Ureter (tissue), 1 donor: ENCODE measurements around the gene MAP3K9. TPM values are rescaled to one million over a fixed set of nuclear protein-coding genes. Genes with fewer than 3 reads are reported as not detected.

ENCODE experiments used
- DNase-seq: peaks from one replicate; pipeline ENCODE4 v3.0.0-alpha.2; 2020; ENCODE audit warnings: low spot score
- total RNA-seq: library from RNA; stranded (reverse); gene quantifications from one replicate; pipeline ENCODE4 v1.2.4, GENCODE V29; 2023
- donor health status: DM: yes; HTN: yes; CAD: no.

The MAP3K9 gene
- total RNA-seq, 1 donor from 2014 or later, result 14.0 TPM

GRCh38 chr14:70700955-70701585 lies 108.2 kb downstream of the MAP3K9 start:
- DNase-seq, result no peak

- DNase-seq, result no peak
Measured at GRCh38 chr14:70699646-70700045, 109.7 kb downstream of the MAP3K9 start.

GRCh38 chr14:70698288-70698687 lies 111.0 kb downstream of the MAP3K9 start:
- DNase-seq, result peak; percentile 57

- DNase-seq, result no peak
Measured at GRCh38 chr14:70697701-70698100, 111.6 kb downstream of the MAP3K9 start.

GRCh38 chr14:70696026-70696425 lies 113.3 kb downstream of the MAP3K9 start:
- DNase-seq, result no peak

GRCh38 chr14:70692210-70692609 lies 117.1 kb downstream of the MAP3K9 start:
- DNase-seq, result peak; percentile 62

GRCh38 chr14:70685474-70686197 lies 123.7 kb downstream of the MAP3K9 start:
- DNase-seq, result no peak

- DNase-seq, result no peak
Measured at GRCh38 chr14:70683983-70684382, 125.3 kb downstream of the MAP3K9 start.

- no peak for DNase-seq
Measured at GRCh38 chr14:70680748-70681147, 128.6 kb downstream of the MAP3K9 start.

GRCh38 chr14:70677341-70677740 lies 132.0 kb downstream of the MAP3K9 start:
- no peak for DNase-seq

Other genes starting within 250 kb of the MAP3K9 start
- 37.7 TPM for gene MED6, start 208.9 kb downstream of the MAP3K9 start, total RNA-seq
- gene TTC9, start 167.6 kb downstream of the MAP3K9 start, total RNA-seq, result 7.0 TPM
- 73.3 TPM for gene PCNX1, start 97.9 kb upstream of the MAP3K9 start, total RNA-seq